Kidney capillary endothelial cell (primary cell): ENCODE measurements around the gene WSB1.

Experiments
- DNase-seq: peaks from one replicate; pipeline ENCODE4 v3.0.0-alpha.2; 2018; ENCODE audit warnings: low spot score

The WSB1 gene

DNA sequence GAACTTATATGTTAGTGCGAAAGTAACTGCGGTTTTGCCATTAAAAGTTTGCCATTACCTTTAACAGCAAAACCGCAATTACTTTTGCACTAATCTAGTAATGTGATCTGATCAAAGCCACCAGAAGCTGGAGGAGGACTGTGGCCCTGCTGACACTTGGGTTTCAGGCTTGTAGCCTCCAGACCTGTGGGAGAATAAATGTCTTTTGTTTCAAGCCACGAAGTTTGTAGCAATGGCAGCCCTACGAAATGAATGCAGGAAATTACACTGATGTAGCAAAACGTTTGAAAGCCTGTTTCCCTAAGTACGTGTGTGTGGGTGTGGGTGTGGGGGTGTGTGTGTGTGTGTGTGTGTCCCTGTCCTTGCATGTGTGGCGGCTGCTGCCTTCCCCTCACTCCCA, 66.6 kb downstream of the WSB1 start:
- DNase-seq: no peak

DNA sequence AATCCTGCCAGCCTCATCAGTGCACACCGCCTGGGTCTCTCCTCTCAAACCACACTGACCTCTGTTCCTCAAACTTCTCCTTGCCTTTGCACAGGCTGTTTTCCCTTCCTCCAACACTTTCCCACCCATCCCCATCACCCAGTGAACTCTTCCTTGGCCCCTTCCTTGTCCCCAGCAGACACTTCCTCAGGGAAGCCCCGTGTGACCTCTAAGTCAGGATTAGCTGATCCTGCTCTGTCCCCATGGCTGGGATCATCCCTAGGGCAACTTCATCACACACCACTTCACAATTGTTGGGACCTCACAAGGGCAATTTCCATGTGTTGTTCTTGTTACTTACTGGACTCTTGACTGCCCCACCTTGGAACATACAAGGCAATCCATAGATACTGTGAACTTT, 67.8 kb downstream of the WSB1 start:
- no peak for DNase-seq

DNA sequence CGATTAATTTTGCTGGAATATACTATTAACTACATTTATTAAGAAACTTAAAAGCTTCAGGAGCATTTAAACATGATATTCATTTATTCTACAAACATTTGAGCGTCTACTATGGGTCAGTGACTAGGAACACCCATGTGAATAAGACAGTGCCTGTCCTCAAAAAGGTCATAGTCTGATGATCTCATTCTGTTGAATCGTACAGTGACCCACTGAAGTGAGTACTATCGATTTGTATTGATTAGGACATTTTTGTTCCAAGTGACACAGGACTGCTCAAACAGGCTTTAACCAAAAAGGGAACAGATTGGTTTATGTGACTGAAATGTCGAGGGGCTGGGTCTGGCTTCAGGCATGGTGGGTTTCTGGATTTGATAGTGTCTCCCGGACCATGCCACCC, 68.6 kb downstream of the WSB1 start:
- DNase-seq: no peak

DNA sequence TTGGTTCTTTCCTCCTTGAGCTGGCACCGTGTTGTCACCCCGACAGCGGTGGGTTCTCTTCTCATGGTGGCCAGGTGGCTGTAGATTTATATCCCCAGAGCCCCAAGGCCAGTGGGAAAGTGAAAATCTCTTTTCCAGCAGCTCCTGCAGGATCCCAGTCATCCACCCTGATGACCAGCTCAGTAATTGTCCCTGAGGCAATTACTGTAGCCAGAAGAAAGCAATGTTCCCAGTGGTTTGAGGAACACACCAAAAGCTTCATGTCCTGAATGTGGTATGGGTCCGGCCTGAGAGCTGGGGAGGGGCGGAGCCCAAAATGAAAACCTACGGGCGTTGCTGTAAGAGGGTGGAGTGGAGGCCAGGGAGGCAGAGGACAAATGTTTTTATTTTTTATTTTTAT, 69.0 kb downstream of the WSB1 start:
- no peak for DNase-seq

DNA sequence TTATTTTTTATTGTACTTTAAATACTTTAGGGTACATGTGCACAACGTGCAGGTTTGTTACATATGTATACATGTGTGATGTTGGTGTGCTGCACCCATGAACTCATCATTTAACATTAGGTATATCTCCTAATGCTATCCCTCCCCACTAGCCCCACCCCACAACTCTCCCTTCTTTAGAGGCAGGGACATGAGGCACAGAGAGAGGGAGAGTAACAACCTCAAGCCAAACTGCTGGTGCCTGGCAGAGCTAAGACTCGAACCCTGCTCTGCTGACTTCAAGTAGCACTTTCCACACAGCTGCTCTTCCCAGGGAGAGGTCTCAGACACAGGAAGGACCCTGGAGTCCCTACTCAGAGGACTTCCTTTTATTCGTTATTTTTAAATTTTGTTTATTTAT, 69.4 kb downstream of the WSB1 start:
- no peak for DNase-seq
